Measurements from ENCODE around the gene TSKS. TPM values are rescaled to one million over a fixed set of nuclear protein-coding genes. Genes with fewer than 3 reads are reported as not detected.

TSKS gene
- total and polyA plus RNA-seq, 4 donors: 0.10 to 0.50 (median 0.41) TPM

DNA sequence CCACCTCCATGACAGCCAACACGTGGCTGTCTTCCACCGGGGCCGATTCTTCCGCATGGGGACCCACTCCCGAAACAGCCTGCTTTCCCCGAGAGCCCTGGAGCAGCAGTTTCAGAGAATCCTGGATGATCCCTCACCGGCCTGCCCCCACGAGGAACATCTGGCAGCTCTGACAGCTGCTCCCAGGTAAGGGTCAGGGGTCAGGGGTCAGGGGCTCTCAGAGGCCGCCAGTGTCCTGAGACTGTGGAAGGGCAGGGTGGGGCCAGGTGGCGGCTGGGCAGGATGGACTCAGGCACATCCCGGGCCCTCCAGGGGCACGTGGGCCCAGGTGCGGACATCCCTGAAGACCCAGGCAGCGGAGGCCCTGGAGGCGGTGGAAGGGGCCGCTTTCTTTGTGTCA is 57.2 kb downstream of the TSKS start:
- Histone ChIP-seq H3K27ac (ENCODE audit: low read depth, low read length) (no peak overlapping the region), H3K4me3 (ENCODE audit: low read depth, low read length) (no peak overlapping the region), H3K27me3 (ENCODE audit: control insufficient read depth, insufficient read depth, low read length) (no peaks in the 10 kb centered on the region), H3K9me3 (ENCODE audit: control insufficient read depth, insufficient read depth, low read length) (no peaks in the 10 kb centered on the region), H3K4me1 (ENCODE audit: control insufficient read depth, insufficient read depth, low read length) (no peaks in the 10 kb centered on the region), H3K36me3 (ENCODE audit: control insufficient read depth, insufficient read depth, low read length) (peaks cover 85% of the 10 kb centered on the region)
- WGBS (ENCODE audit: insufficient coverage): 97% methylated on average over 16 of the region's 16 CpGs
- no peak for DNase-seq (ENCODE audit: low read depth in 4 of 6, low spot score in 6 of 6)

DNA sequence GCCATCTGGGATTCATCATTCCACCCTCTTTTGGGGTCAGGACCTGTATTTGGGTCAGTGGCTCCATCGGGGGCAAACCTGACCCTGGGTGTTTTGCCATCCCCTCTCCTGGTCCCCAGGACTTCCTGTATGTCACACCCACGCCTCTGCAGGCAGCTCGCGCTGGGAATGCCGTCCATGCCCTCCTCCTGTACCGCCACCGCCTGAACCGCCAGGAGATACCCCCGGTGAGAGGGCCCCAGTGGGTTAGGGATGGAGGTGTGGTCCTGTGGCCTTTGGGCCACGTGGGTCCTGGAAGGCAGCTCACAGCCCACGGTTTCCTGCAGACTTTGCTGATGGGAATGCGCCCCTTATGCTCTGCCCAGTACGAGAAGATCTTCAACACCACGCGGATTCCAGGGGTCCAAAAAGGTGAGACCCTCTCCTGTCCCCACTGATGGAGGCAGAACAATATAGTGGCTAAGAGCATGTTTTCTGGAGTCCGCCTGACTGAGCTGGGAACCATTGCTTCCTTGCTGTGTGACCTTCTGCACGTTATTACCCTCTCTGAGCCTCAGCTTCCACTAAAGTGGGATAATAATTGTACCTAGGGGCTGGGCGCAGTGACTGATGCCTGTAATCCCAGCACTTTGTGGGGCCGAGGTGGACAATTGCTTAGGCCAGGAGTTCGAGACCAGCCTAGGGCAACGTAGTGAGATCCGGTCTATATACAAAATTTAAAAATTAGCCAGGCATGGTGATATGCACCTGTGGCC is 58.0 kb downstream of the TSKS start:
- Histone ChIP-seq H3K9me3 (ENCODE audit: control insufficient read depth, insufficient read depth, low read length) (no peaks in the 10 kb centered on the region), H3K27me3 (ENCODE audit: control insufficient read depth, insufficient read depth, low read length) (no peaks in the 10 kb centered on the region), H3K4me3 (ENCODE audit: low read depth, low read length) (no peak overlapping the region), H3K36me3 (ENCODE audit: control insufficient read depth, insufficient read depth, low read length) (peaks cover 85% of the 10 kb centered on the region), H3K27ac (ENCODE audit: low read depth, low read length) (no peak overlapping the region), H3K4me1 (ENCODE audit: control insufficient read depth, insufficient read depth, low read length) (no peaks in the 10 kb centered on the region)
- no peak for DNase-seq (ENCODE audit: low read depth in 4 of 6, low spot score in 6 of 6)
- 92% methylated on average over 18 of the region's 22 CpGs for WGBS (ENCODE audit: insufficient coverage)

DNA sequence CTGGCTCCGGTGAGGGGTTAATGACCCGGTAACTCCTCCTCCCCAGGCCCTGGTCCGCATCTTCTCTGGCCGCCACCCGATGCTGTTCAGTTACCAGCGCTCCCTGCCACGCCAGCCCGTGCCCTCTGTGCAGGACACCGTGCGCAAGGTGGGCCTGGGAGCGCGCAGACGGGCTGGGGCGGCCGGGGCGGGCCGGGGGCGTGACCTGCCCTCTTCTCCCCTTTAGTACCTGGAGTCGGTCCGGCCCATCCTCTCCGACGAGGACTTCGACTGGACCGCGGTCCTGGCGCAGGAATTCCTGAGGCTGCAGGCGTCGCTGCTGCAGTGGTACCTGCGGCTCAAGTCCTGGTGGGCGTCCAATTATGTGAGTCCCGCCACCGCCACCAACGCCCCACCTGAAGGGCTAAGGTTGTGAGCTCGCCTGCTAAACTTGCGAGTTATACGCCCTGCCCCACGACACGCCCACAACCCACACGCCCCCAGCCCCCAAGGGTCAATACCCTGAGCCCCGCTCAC is 61.8 kb downstream of the TSKS start:
- Histone ChIP-seq H3K27me3 (ENCODE audit: control insufficient read depth, insufficient read depth, low read length) (no peaks in the 10 kb centered on the region), H3K4me1 (ENCODE audit: control insufficient read depth, insufficient read depth, low read length) (no peaks in the 10 kb centered on the region), H3K9me3 (ENCODE audit: control insufficient read depth, insufficient read depth, low read length) (no peaks in the 10 kb centered on the region), H3K4me3 (ENCODE audit: low read depth, low read length) (no peak overlapping the region), H3K27ac (ENCODE audit: low read depth, low read length) (no peak overlapping the region), H3K36me3 (ENCODE audit: control insufficient read depth, insufficient read depth, low read length) (peaks cover 80% of the 10 kb centered on the region)
- DNase-seq (ENCODE audit: low read depth in 4 of 6, low spot score in 6 of 6): no peak
- WGBS (ENCODE audit: insufficient coverage): 52% methylated on average over 33 of the region's 40 CpGs

DNA sequence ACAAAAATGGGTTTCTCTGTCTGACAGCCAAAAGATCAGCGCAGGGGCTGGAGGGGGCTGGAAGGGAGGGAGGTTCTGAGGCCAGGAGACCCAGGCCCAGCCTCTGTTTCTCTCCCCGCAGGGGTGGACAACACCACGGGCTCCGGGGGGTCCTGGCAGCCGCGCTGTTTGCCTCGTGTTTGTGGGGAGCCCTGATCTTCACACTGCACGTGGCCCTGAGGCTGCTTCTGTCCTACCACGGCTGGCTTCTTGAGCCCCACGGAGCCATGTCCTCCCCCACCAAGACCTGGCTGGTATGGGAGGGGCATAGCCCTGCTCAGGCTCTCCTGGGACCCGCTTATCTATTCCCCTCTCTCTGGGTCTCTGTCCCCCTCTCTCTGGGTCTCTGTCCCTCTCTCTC is 62.5 kb downstream of the TSKS start:
- Histone ChIP-seq H3K4me3 (ENCODE audit: low read depth, low read length) (no peak overlapping the region), H3K9me3 (ENCODE audit: control insufficient read depth, insufficient read depth, low read length) (no peaks in the 10 kb centered on the region), H3K27me3 (ENCODE audit: control insufficient read depth, insufficient read depth, low read length) (no peaks in the 10 kb centered on the region), H3K36me3 (ENCODE audit: control insufficient read depth, insufficient read depth, low read length) (peaks cover 80% of the 10 kb centered on the region), H3K27ac (ENCODE audit: low read depth, low read length) (no peak overlapping the region), H3K4me1 (ENCODE audit: control insufficient read depth, insufficient read depth, low read length) (no peaks in the 10 kb centered on the region)
- 42% methylated on average over 6 of the region's 11 CpGs for WGBS (ENCODE audit: insufficient coverage)
- no peak for DNase-seq (ENCODE audit: low read depth in 4 of 6, low spot score in 6 of 6)

DNA sequence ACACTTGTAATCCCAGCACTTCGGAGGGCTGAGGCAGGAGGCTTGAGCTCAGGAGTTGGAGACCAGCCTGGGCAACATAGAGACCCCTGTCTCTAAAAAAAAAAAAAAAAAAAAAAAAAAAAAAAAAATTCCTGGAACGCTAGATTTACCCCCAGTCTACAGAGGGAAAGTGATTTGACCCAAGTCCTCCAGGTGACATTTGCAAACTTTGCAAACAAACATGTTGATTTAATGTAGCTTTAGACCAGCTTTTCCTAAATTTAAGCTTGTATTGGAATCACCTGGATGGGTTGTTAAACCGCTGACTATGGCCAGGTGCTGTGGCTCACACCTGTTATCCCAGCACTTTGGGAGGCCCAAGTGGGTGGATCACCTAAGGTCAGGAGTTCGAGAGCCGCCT is 63.7 kb downstream of the TSKS start:
- Histone ChIP-seq H3K4me3 (ENCODE audit: low read depth, low read length) (no peak overlapping the region), H3K36me3 (ENCODE audit: control insufficient read depth, insufficient read depth, low read length) (peaks cover 74% of the 10 kb centered on the region), H3K27ac (ENCODE audit: low read depth, low read length) (no peak overlapping the region), H3K27me3 (ENCODE audit: control insufficient read depth, insufficient read depth, low read length) (no peaks in the 10 kb centered on the region), H3K4me1 (ENCODE audit: control insufficient read depth, insufficient read depth, low read length) (no peaks in the 10 kb centered on the region), H3K9me3 (ENCODE audit: control insufficient read depth, insufficient read depth, low read length) (no peaks in the 10 kb centered on the region)
- 100% methylated on average over 1 of the region's 5 CpGs for WGBS (ENCODE audit: insufficient coverage)
- DNase-seq (ENCODE audit: low read depth in 4 of 6, low spot score in 6 of 6): no peak

DNA sequence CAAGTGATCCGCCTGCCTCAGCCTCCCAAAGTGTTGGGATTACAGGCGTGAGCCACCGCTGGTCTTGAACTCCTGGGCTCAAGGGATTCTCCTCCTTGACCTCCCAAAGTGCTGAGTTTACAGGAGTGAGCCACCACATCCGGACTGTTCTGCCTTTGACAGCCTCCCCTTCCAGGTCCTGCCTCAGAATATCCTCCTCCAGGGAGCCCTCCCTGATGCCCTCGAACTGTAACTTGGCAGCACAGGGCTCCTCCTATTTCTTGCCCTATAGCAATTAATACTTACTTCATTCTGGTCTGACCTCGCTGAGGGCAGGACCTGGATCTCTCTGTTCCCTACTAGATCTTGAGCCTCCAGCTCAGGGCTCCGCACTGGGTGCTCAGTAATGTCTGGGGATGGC is 66.2 kb downstream of the TSKS start:
- Histone ChIP-seq H3K36me3 (ENCODE audit: control insufficient read depth, insufficient read depth, low read length) (peaks cover 73% of the 10 kb centered on the region), H3K9me3 (ENCODE audit: control insufficient read depth, insufficient read depth, low read length) (no peaks in the 10 kb centered on the region), H3K4me1 (ENCODE audit: control insufficient read depth, insufficient read depth, low read length) (peaks cover 9% of the 10 kb centered on the region), H3K4me3 (ENCODE audit: low read depth, low read length) (no peak overlapping the region), H3K27me3 (ENCODE audit: control insufficient read depth, insufficient read depth, low read length) (no peaks in the 10 kb centered on the region), H3K27ac (ENCODE audit: low read depth, low read length) (no peak overlapping the region)
- WGBS (ENCODE audit: insufficient coverage): 95% methylated on average over 7 of the region's 7 CpGs
- DNase-seq (ENCODE audit: low read depth in 4 of 6, low spot score in 6 of 6): no peak

DNA sequence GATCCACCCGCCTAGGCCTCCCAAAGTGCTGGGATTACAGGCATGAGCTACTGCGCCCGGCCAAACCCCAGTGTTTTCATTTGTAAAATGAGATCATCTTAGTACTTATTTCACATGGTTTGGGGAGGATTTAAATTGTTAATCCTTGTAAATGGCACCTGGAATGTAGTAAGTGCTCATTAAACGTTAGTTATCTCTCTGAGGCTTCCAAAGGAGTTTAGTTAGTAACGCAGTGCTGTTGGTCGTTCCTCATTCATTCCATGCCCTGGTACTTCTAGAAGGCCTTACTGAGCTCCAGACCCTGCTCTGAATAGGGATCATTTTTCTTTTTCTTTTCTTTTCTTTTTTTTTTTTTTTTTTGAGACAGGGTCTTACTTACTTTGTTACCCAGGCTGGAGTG is 67.0 kb downstream of the TSKS start:
- WGBS (ENCODE audit: insufficient coverage): 93% methylated on average over 3 of the region's 6 CpGs
- no peak overlapping the region for H3K27ac ChIP-seq (ENCODE audit: low read depth, low read length)

DNA sequence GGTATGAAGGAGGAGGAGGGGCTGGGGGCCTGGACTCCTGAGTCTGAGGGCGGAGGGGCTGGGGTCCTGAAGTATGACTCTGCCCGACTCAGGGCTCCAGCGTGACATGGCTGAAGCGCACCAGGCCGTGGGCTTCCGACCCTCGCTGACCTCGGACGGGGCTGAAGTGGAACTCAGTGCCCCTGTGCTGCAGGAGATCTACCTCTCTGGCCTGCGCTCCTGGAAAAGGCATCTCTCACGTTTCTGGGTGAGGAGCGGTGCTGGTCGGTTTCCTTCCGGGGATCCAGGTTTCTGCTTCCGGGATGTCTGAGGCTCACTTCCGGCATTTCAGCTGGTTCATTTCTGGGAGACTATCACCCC is 71.0 kb downstream of the TSKS start:
- peaks cover 58% of the 10 kb centered on the region for H3K36me3 ChIP-seq (ENCODE audit: control insufficient read depth, insufficient read depth, low read length)
- peaks cover 6% of the 10 kb centered on the region for H3K27me3 ChIP-seq (ENCODE audit: control insufficient read depth, insufficient read depth, low read length)
- no peak overlapping the region for H3K4me3 ChIP-seq (ENCODE audit: low read depth, low read length)
- no peak for DNase-seq (ENCODE audit: low read depth in 4 of 6, low spot score in 6 of 6)
- no peak overlapping the region for H3K27ac ChIP-seq (ENCODE audit: low read depth, low read length)
- 55% methylated on average over 16 of the region's 16 CpGs for WGBS (ENCODE audit: insufficient coverage)
- H3K4me1 ChIP-seq (ENCODE audit: control insufficient read depth, insufficient read depth, low read length): peaks cover 47% of the 10 kb centered on the region
- no peaks in the 10 kb centered on the region for H3K9me3 ChIP-seq (ENCODE audit: control insufficient read depth, insufficient read depth, low read length)

More for the DNA sequence above, 67.0 kb downstream of the TSKS start:
- H3K9me3 ChIP-seq (ENCODE audit: control insufficient read depth, insufficient read depth, low read length): no peaks in the 10 kb centered on the region
- H3K4me3 ChIP-seq (ENCODE audit: low read depth, low read length): no peak overlapping the region
- peaks cover 68% of the 10 kb centered on the region for H3K36me3 ChIP-seq (ENCODE audit: control insufficient read depth, insufficient read depth, low read length)
- H3K27me3 ChIP-seq (ENCODE audit: control insufficient read depth, insufficient read depth, low read length): no peaks in the 10 kb centered on the region
- no peak for DNase-seq (ENCODE audit: low read depth in 4 of 6, low spot score in 6 of 6)
- peaks cover 16% of the 10 kb centered on the region for H3K4me1 ChIP-seq (ENCODE audit: control insufficient read depth, insufficient read depth, low read length)

DNA sequence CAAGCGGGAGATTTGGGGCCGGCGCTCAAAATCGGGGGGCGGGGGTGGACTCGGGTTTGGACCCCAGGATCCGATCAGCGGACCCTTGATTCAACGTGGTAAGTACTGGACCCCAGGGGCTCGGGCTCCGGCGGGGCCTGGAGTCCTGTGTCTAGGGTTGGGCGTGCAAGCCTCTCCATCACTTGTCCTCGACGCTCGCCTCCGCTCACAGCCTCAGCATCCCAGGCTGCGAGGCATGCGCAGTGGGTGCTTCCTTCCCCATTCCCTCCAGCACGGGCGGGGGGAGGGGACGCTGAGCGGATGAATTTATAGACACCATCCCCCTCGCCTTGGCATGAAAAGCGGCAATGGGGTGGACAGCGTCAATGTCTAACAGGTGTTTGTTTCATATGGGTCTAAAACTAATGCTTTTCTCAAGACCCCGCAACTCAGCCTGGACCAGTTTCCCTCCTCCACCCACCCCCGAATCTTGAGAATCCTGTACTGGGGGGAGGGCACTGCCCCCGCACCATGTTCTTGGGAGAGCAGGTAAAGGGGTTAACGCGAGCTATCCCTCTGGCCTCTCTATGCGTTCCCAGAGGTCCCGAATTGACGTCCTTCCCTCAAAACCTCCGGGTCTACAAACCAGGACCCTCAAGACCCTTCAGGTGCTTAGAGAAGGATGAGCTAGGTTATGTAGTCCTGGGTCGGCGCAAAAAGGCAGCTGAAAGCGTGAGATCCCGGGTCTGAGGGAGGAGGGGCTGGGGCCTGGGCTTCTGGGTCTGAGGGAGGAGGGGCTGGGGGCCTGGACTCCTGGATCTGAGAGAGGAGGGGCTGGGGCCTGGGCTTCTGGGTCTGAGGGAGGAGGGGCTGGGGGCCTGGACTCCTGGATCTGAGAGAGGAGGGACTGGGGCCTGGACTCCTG is 71.6 kb downstream of the TSKS start:
- Histone ChIP-seq H3K27ac (ENCODE audit: low read depth, low read length) (peak overlapping the region; percentile 87), H3K36me3 (ENCODE audit: control insufficient read depth, insufficient read depth, low read length) (peaks cover 57% of the 10 kb centered on the region), H3K27me3 (ENCODE audit: control insufficient read depth, insufficient read depth, low read length) (peaks cover 6% of the 10 kb centered on the region), H3K9me3 (ENCODE audit: control insufficient read depth, insufficient read depth, low read length) (no peaks in the 10 kb centered on the region), H3K4me3 (ENCODE audit: low read depth, low read length) (peak overlapping the region; percentile 73), H3K4me1 (ENCODE audit: control insufficient read depth, insufficient read depth, low read length) (peaks cover 47% of the 10 kb centered on the region)
- WGBS (ENCODE audit: insufficient coverage): 1% methylated on average over 29 of the region's 39 CpGs
- peak in 3 of 6 donors; percentile 83 to 98 (median 96) for DNase-seq (ENCODE audit: low read depth in 4 of 6, low spot score in 6 of 6)

Measured in spinal cord (tissue), 10 donors.